Endothelial cell of hepatic sinusoid (primary cell): Measurements from ENCODE around the gene MAP3K20.

Experiments used
- in situ Hi-C: cut with HindIII; loops from 2 replicates; pipeline ENCODE4 v1.10.0; 2017; ENCODE audit warnings: low sequenced_read_pairs

Gene MAP3K20

DNA sequence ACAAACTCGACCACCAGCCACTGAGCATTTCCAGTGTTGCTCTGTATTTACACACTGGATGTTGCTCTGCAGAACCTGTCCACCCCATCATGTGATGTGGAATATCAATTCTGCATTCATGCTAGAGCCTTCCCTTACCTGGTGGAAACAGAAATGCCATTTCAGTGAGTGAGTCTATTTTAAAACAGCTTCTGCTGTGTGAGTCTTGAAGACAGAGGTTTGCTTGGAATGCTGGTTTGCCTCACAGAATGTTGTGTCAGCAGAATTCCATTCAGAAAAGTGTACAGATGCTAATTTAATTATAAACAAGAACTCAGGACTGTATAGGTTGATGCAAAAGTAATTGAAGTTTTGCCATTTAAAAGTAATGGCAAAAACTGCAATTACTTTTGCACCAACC is 118.3 kb downstream of the MAP3K20 start:
- in situ Hi-C loops: no loop called here

DNA sequence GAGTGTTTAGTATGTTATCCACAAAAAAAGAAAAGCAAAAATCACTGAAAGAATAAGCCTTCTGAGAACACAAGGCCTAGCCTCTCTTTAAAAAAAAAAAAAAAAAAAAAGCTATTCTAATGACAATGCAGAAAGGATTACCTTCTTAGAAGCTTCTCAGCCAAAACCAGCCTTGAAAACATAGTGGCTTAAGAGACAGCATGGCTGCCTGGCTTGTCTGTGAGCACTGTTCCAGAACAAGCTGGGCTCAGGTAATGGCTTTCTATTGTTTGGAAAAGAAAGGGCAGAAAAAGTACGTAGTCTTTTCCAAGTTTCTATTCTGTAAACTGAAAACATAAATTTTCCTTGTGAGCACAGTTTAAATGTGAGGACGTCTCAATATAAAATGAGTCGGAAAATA is 119.5 kb downstream of the MAP3K20 start:
- in situ Hi-C loops: no loop called here

DNA sequence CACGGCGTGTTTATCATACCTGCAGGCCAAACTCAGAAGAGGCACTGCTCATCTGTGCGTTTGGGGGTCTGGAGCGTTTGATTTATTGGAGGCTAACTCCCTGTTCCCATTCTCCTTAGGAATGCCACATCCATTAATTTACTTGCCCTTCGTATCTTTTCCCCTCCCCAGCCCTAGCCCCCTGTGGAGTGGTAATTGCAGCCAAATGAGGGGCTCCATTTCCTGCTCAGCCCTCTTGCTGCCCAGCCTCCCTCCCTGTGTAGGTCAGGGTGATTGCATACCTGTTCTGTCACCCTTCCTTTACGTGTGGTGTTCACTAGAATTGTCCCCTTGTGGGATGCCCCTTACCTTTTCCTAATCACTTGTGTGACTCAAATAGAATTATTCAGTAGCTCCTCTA is 120.4 kb downstream of the MAP3K20 start:
- in situ Hi-C loops: no loop called here

DNA sequence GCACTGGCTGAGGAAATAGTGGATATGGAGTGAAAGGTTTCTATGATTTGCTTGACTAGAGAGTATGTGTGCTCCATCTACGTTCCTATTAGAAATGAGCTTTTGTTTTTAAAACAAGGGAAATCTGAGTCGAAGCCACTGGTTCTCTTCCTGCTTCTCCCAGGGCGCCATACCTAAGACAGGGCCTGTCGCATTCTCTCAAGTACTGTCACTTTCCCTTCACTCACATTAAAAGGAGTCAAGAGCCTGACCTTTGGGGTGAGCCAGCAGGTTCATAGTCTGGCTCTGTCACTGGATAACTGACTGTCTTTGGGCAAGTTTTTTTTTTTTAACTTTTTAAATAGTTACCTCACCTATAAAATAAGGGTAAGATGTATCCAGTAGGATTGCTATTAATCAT is 121.0 kb downstream of the MAP3K20 start:
- in situ Hi-C loops: no loop called here

DNA sequence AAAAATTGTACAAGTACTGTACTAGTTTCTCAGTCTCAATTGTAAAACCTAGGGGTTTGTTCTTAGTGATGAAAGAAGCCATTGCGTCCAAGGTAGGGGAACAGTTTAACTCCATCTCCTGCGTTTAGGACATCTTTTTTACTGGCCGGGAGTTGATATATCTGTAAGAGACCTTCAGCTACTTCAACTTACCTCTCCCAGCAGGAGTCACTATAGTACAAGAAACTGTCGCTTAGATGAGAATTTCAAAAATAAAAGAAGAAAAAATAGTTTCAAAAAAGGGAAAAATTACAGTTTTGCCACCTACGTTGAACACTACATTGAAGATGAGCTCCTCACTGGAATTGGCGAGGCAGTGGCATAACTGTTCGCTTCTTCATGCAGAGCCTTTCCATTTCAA is 122.7 kb downstream of the MAP3K20 start:
- in situ Hi-C loops: no loop called here

DNA sequence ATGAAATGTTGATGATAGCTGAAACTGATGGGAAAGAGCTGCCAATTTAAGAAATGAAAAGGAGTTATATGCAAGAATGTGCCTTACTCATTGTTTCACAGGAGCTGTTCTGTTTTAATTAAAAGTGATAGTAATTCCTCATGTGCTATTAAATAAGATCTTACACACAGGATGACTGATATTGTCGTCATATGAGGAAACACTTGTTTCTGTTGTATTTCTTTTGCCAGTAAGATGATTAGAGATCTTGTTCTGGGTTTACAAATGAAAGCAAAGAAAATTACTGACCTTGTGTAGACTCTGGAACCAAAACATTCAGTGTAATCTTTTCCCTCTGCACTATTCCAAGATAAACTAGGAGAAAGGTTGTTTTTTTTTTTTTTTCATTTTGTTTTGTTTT is 123.6 kb downstream of the MAP3K20 start:
- in situ Hi-C loops: no loop called here

DNA sequence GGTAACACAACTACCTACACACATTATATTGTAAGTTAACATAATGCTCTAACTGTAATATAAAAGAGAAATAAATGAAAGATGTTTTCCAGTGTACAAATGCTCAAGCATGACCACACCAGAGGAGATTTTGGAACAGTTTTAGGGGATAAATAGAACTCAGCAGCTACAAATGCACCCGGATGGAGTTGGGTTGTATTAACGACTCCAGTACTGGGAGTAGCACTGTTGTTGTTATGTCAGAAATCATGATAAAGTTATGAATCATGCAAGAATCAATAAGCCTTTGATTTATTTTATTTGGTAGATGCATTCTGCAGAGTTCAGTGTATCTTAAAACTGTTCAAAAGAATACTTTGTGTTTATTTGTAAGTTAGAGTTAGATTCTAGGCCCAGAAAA is 126.9 kb downstream of the MAP3K20 start:
- in situ Hi-C loops: loop anchor here (25.0 kb wide), 1 partner anchor 390 kb away; no protein-coding TSS in a partner anchor

DNA sequence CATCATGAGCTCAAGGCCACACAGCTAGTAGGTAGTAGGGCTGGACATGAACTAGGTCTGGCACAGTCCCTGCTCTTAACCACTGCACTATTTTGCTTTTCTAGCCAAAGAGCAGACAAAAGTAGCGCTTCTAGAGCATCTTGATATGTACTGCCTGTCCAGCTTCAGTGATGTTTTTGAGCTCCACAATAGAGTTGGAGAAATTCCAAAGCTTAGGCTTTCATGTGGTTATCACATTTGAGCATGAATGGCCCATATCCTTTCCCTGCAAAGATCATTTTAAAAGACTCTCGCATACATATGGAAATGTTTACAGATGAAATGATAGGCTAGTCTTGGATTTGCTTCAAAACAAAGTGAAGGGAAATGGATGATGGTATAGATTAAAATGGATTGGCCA is 128.7 kb downstream of the MAP3K20 start:
- in situ Hi-C loops: loop anchor here (25.0 kb wide), 1 partner anchor 392 kb away; no protein-coding TSS in a partner anchor

DNA sequence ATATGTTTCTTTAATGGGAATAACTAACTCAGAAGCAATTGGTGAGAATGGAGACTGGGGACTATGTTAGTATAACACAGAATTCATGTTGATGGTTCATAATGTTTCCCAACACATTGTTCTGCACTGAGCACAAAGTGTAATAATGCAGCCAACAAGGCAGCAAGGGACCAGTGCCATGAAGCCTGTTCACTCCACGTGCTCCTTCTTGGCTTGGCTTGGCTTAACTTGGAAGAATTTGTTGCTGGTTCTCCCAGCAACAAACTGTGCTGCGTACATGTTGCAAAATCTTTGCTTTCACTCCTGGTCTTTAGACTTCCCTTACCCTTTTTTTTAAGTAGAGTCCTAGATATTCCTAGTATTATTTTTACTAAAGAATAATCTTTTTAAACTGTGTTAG is 129.7 kb downstream of the MAP3K20 start:
- in situ Hi-C loops: loop anchor here (5.0 to 25.0 kb wide), 2 partner anchors 173 to 393 kb away; no protein-coding TSS in a partner anchor

DNA sequence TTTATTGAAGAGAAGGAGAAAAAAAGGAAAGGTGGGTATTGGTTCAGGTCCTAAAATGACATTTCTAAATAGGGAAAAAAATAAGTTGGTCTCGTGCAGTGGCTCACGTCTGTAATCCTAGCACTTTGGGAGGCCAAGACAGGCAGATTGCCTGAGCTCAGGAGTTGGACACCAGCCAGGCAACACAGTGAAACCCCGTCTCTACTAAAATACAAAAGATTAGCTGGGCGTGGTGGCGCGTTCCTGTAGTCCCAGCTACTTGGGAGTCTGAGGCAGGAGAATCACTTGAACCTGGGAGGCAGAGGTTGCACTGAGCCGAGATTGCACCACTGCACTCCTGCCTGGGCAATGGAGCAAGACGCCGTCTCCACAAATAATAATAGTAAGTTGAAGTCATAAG is 131.5 kb downstream of the MAP3K20 start:
- in situ Hi-C loops: loop anchor here (5.0 to 25.0 kb wide), 2 partner anchors 175 to 395 kb away; no protein-coding TSS in a partner anchor

DNA sequence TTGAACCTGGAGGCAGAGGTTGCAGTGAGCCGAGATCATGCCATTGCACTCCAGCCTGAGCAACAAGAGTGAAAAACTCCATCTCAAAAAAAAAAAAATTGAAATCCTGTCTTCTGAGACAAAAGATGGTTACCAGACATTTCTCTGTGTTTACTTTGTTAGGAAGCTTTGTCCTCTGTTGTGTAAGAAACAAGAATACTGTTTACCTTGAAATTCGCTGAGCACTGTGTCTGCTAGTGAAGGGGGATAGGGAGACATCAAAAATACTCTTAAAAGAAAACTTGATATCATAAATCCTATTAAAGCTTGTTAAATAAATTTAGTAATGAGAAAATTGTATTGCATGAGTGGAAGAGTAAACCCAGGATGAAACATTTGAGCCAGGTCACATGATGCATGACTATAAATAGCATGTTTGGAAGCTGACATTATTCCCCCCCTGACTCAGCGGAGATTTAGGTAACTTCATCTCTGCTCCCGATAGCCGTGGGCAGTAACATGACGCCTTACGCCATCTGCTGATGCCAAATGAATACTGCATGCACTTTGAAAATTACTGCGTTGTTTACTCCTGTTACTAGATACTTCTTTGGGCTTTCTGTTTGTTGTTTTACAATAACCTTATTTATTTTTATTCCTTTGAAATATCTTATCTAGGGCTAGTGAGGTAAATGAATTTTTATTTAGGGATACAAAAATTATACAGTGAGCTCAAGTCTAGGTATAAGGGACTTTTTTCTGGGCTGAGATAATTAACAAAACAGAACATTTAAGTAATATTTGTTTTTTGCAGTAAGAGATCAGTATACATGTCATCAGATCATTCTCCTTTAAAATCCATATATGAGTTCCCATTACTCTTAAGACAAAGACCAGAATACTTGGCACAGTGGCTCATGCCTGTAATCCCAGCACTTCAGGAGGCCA is 134.9 kb downstream of the MAP3K20 start:
- in situ Hi-C loops: loop anchor here (25.0 kb wide), 1 partner anchor 398 kb away; no protein-coding TSS in a partner anchor

DNA sequence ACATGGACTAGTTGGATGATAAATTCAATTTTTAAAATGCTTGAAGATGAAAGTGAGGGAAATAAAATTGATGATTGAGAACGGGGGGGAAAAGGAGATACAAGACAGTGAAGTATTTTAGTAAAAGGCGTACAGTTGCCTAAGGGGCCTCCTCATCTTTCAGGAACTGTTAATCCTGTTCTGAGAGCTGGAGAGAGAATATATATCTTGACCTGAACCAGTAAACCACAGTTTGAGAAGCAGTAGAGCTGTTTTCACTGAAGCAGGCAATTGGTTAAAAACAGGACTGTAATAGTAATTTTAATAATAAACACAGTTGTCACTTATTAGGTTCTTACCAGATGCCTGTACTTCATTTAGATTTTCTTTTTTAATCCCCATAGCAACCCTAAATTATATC is 137.5 kb downstream of the MAP3K20 start:
- in situ Hi-C loops: loop anchor here (25.0 kb wide), 1 partner anchor 401 kb away; no protein-coding TSS in a partner anchor

DNA sequence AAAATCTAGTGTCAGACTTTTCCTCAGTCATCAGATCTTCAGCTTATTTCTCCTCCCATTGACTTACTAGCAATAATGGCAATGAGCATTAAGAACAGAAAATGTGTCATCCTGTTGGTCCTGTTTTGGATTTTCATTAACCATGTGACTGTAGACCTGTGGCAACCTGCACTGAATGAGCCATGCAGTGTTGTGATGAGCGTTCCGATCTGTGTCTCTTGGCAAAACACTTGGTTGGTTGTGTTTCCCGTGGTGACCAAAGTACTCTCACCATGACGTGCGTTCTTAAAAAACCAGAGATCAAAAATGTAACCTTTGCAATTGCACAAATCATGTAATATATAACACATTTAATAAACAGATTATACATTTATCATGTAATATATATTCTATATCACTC is 138.6 kb downstream of the MAP3K20 start:
- in situ Hi-C loops: loop anchor here (25.0 kb wide), 1 partner anchor 402 kb away; no protein-coding TSS in a partner anchor

DNA sequence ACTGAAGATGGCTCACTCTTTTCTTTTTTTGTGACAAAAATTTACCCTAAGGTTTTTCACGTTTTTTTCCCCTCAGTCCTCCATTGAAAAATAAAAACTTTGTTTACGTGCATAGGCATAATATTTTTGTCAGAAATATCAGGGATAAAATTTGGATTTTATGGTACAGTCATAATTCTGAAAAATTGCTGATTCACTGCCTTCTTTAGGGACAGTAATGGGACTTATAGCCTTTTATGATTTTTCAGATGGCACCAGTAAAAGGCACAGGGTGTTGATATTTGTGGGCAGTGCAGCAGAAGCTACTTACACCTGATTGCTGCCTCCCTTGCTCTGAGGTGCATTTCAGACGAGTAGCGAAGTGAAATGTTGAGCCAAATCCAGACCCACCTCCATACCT is 139.7 kb downstream of the MAP3K20 start:
- in situ Hi-C loops: loop anchor here (25.0 kb wide), 1 partner anchor 403 kb away; no protein-coding TSS in a partner anchor

DNA sequence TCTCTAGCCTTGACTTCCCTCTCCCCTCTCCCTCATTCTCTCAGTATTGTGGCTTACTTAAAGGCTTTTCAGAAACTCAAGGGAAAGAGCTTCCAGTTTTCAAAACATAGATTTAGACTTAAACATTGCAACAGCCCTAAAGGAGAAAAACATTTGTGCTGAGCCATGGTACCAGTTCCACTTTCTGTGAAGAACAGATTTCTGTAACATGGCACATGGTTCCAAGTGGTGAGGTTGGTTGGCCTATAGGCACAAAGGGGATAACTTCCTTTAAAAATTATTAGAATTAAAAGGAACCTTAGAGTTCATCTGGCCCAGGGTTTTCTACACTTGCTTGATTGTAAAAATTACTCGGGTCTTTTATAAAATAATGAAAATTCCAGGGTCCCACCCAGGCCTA is 140.4 kb downstream of the MAP3K20 start:
- in situ Hi-C loops: loop anchor here (25.0 kb wide), 1 partner anchor 404 kb away; no protein-coding TSS in a partner anchor

DNA sequence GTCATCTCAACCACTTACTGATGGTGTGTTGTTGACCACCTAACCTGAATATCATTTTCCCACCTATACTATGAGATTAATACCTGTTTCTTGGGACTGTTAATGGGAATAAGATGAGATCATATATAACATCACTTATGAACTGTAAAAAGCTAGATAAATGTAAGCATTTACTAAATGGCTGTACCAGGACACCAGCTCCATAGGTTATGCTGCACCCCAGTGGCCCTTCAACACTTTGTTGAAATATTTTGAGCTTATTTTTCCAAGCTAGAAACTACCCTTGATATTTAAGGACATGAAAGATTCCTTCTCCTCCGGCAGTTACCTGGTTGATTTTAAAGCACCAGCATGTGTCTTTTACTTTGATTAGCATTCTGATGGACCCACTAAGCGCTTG is 141.0 kb downstream of the MAP3K20 start:
- in situ Hi-C loops: loop anchor here (25.0 kb wide), 1 partner anchor 404 kb away; no protein-coding TSS in a partner anchor

DNA sequence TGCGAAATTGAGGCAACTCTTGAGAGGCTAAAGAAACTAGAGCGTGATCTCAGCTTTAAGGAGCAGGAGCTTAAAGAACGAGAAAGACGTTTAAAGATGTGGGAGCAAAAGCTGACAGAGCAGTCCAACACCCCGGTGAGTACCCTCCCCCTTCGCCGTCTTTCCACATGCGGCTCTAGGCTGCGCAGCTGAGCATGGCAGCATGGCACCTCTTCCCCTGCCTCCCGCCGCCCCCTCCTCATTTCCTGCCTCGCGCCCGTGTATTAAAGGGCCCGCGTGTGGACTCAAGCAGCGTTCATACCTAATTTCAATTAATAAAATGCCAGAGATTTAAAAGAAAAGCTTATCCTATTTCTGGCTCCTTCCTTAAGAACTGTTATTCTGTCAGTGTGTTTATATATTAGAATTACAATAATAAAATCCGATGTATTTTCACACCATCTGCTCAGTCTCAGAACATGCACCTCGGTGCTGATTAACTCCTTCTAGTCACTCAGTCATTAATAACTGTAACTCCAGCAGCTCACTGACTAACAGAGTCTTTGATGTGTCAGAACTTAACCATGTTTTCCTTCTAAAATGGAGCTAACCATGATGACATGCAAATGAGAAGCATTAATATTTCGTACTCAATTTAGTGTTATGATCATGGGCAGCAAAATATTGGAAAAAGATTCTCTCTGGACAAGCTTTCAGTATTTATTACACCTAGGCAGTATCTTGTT is 141.6 kb downstream of the MAP3K20 start:
- in situ Hi-C loops: loop anchor here (25.0 kb wide), 1 partner anchor 405 kb away; no protein-coding TSS in a partner anchor

DNA sequence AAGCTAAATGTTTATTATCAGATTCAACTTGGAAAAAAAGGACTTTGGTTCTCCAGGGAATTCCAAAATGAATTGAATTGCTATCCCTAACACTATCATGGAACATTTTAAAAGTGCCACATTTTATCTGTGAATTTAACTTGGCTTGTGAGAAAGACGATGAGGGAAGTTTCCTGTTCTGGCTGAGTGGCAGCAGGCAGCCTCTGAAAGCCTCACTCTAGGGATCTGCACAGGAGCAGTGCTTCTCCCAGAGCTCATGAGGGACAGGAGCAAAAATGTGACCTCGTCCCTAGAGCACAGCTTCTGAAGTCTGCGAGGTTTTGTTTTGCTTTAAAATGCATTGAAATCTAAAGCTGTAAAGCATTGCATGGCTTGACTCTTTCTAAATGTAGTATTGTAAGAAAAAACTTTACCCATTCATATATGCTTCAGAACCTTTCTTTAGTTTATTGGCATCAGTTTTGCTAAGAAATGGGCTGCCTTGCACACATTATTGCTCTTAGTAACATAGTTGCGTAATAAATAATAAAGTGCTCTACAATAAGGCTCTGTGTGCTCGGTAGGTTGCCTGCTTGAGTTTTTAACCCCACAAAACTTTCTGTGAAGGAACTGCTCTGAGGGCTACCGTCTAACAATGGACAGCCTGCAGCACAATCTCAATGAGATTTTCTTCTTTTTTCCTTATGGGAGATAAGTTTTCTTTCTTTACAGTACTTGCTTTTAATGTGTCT is 142.8 kb downstream of the MAP3K20 start:
- in situ Hi-C loops: loop anchor here (25.0 kb wide), 1 partner anchor 406 kb away; no protein-coding TSS in a partner anchor

DNA sequence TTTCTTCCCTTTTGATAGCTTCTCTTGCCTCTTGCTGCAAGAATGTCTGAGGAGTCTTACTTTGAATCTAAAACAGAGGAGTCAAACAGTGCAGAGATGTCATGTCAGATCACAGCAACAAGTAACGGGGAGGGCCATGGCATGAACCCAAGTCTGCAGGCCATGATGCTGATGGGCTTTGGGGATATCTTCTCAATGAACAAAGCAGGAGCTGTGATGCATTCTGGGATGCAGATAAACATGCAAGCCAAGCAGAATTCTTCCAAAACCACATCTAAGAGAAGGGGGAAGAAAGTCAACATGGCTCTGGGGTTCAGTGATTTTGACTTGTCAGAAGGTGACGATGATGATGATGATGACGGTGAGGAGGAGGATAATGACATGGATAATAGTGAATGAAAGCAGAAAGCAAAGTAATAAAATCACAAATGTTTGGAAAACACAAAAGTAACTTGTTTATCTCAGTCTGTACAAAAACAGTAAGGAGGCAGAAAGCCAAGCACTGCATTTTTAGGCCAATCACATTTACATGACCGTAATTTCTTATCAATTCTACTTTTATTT is 145.6 kb downstream of the MAP3K20 start:
- in situ Hi-C loops: loop anchor here (25.0 kb wide), 1 partner anchor 409 kb away; no protein-coding TSS in a partner anchor
